HG02678 (cell line): Measurements from ENCODE around the gene EMP1.

ENCODE experiments used
- ATAC-seq: cut with Tn5 transposase; IDR thresholded peaks from one replicate; pipeline ENCODE4 v1.9.1; 2021; ENCODE audit warnings: mild to moderate bottlenecking, moderate library complexity; ENCODE audit not compliant: unreplicated experiment

Gene EMP1

GRCh38 chr12:13195250-13195649, 1.3 kb upstream of the EMP1 start:
- no peak for ATAC-seq

GRCh38 chr12:13195785-13196129, 769 bp upstream of the EMP1 start:
- no peak for ATAC-seq

- ATAC-seq = no peak
These were observed 506 bp downstream of the EMP1 start for GRCh38 chr12:13197032-13197431.

GRCh38 chr12:13197526-13198143, 1.1 kb downstream of the EMP1 start:
- no peak for ATAC-seq

- ATAC-seq = no peak
These were observed 1.7 kb downstream of the EMP1 start for GRCh38 chr12:13198241-13198640.

GRCh38 chr12:13198876-13199275, 2.4 kb downstream of the EMP1 start:
- no peak for ATAC-seq

GRCh38 chr12:13199592-13199991, 3.1 kb downstream of the EMP1 start:
- ATAC-seq = no peak

GRCh38 chr12:13200841-13201240, 4.3 kb downstream of the EMP1 start:
- ATAC-seq = no peak

GRCh38 chr12:13203034-13203922, 6.8 kb downstream of the EMP1 start:
- no peak for ATAC-seq

GRCh38 chr12:13204428-13204827, 7.9 kb downstream of the EMP1 start:
- no peak for ATAC-seq

GRCh38 chr12:13205809-13206559, 9.5 kb downstream of the EMP1 start:
- no peak for ATAC-seq

- ATAC-seq = no peak
These were observed 10.0 kb downstream of the EMP1 start for GRCh38 chr12:13206560-13206897.

- ATAC-seq = no peak
These were observed 12.3 kb downstream of the EMP1 start for GRCh38 chr12:13208533-13209435.

GRCh38 chr12:13209436-13210235, 13.1 kb downstream of the EMP1 start:
- ATAC-seq = no peak

- no peak for ATAC-seq
These were observed 14.0 kb downstream of the EMP1 start for GRCh38 chr12:13210236-13211190.

- no peak for ATAC-seq
These were observed 14.8 kb downstream of the EMP1 start for GRCh38 chr12:13211191-13211858.

- ATAC-seq = no peak
These were observed 15.5 kb downstream of the EMP1 start for GRCh38 chr12:13211859-13212664.

GRCh38 chr12:13215056-13215455, 18.5 kb downstream of the EMP1 start:
- ATAC-seq = no peak
